C4-2B (cell line): Measurements from ENCODE around the gene UBE2J2.

ENCODE experiments used
- CTCF ChIP-seq: fragments of 450-650 bp; conservative IDR thresholded peaks from 2 replicates; pipeline ENCODE4 v1.5.1; 2017; ENCODE audit warnings: mild to moderate bottlenecking
- ZFX ChIP-seq: fragments of 450-650 bp; IDR thresholded peaks from 2 replicates; pipeline ENCODE4 v1.6.1; 2017

DNA sequence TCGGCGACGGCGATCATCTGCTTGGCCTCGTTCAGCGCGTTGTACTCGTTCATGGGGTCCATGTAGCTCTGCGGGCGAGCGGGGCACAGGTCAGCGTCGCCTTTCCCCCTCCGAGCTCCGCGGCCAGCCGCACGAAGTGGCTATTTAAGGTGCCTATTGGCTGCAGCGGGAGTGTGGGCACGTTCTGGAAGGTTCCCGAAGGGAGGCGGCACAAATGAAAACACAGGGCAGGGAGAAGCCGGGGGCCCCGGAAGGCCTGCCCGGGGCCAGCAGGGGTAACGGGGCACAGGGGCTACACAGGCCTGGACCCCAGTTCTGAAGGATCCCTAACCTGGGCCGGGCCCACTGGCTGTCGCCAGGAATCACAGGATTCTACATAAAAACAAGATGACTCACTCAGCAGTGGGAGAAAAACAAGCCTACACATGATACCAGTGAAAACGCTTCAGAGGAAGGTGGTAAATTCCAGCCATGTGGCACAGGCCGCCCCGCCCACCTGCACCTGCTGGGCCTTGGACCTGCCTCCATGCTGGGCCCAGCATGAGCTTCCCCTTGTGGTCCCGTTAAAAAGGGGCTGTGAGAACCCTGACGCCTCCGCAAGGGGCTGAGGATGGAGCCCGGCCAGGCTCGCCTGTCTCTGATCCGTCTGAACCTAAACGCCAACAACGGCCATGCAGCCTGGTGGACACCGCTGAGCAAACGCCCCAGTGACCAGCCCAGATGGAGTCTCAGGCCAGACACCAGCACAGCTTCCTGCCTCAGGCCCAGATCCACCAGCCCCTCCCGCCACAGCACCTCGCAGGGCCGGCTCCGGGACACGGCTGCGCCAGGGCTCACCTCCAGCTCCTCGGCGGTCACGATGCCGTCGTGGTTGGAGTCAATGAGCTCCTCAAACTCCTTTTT lies 55.8 kb downstream of the UBE2J2 start:
- no peak for TF ChIP-seq CTCF
- no peak for TF ChIP-seq ZFX
